ENCODE data around the gene PRR29. TPM values are rescaled to one million over a fixed set of nuclear protein-coding genes. Genes with fewer than 3 reads are reported as not detected.

PRR29 gene
- total and polyA plus RNA-seq, 2 donors (not counting 3 experiments of a cell fraction or from before 2014, with no cell fraction given): 0.39 to 1.2 TPM

DNA sequence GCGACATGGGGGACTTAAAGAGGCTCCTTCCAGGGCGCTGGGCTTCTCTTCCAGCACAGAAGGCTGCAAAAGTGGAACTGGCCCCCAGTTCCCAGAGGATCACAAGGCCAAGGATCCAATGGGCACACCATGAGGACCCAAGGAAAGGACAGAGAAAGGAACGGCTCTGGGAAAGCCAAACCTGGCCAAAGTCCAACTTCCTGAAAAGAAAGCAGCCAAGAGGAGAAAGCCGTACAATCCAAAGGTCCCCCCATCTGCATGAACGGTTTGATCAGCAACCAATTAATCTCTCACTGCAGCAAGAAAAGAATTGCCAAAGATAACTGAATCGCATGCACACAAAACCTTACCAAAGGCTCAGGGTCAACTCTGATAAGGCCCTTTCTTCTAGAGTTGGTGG, 42.1 kb downstream of the PRR29 start:
- Histone ChIP-seq H4K20me1 (replicated peaks; ENCODE audit: control insufficient read depth, extremely low read depth, insufficient read depth, low read length) (no peaks in the 10 kb centered on the region), H3K27ac (ENCODE audit: insufficient read depth, low read depth, low read length) (no peak overlapping the region), H3K4me2 (ENCODE audit: insufficient read depth, low read length) (no peak overlapping the region), H3K36me3 (ENCODE audit: control insufficient read depth in 2 of 2, extremely low read depth in 1 of 2, insufficient read depth in 2 of 2, low read length in 2 of 2) (peaks cover 0 to 19% of the 10 kb centered on the region in 2 experiments), H3K9me3 (replicated peaks; ENCODE audit: control insufficient read depth, insufficient read depth, low read length) (no peaks in the 10 kb centered on the region), H3K4me1 (ENCODE audit: control insufficient read depth, extremely low read depth, insufficient read depth, low read length) (no peaks in the 10 kb centered on the region), H3K79me2 (ENCODE audit: control insufficient read depth, insufficient read depth, low read length) (no peaks in the 10 kb centered on the region), H3K27me3 (ENCODE audit: control insufficient read depth in 2 of 2, insufficient read depth in 2 of 2, low read length in 2 of 2) (no peaks in the 10 kb centered on the region), H2AFZ (ENCODE audit: low read depth, low read length) (no peak overlapping the region), H3K4me3 (replicated peaks in 1 of 3; ENCODE audit: insufficient read depth in 1 of 3, low read depth in 1 of 3, low read length in 3 of 3) (no peak overlapping the region), H3K9me1 (replicated peaks; ENCODE audit: control insufficient read depth, extremely low read depth, insufficient read depth, low read length) (no peaks in the 10 kb centered on the region), H3K9ac (replicated peaks; ENCODE audit: extremely low read depth, insufficient read depth, low read length) (no peak overlapping the region)
- dilution Hi-C loops (cut with MboI; ENCODE audit: extremely low pct_ligation_motif_present, low sequenced_read_pairs) (loop anchor here (25.0 kb wide), 1 partner anchor 97 kb away; the partner anchor contains the start of gene ERN1), intact Hi-C loops (cut with micrococcal nuclease) (no loop called here)
- ChIA-PET POLR2A (no interaction called here), CTCF (interaction anchor here (1.2 to 2.0 kb wide), 2 partner anchors 10 to 15 kb away, joined by 3 to 7 read pairs; no protein-coding TSS in a partner anchor)
- DNase-seq (ENCODE audit: low read depth, low spot score): peak; percentile 25
- BruUV-seq (replicated peaks): no TSS peak
- TF ChIP-seq CTCF (IDR thresholded peaks at IDR 0.05; ENCODE audit: extremely low read depth in 1 of 2, insufficient read depth in 1 of 2, low read depth in 1 of 2, low read length in 2 of 2): no peak
- no peak for TF ChIP-seq POLR2AphosphoS5 (IDR thresholded peaks at IDR 0.05; ENCODE audit: insufficient read depth, low read depth, low read length)
- no peak for TF ChIP-seq FOS (IDR thresholded peaks at IDR 0.05; ENCODE audit: borderline replicate concordance, insufficient read depth, low read length)
- TF ChIP-seq POLR2A (IDR thresholded peaks at IDR 0.05; ENCODE audit: low read depth, low read length): no peak
- no peak for TF ChIP-seq GATA2 (IDR thresholded peaks at IDR 0.05; ENCODE audit: insufficient read depth, insufficient read length, low read depth, low read length)
- no peak for TF ChIP-seq MYC (IDR thresholded peaks at IDR 0.05; ENCODE audit: low read depth, low read length)
- TF ChIP-seq JUN (IDR thresholded peaks at IDR 0.05; ENCODE audit: borderline replicate concordance, insufficient read depth, insufficient read length, low read depth): no peak
- TF ChIP-seq EZH2 (IDR thresholded peaks at IDR 0.05; ENCODE audit: borderline replicate concordance, low read depth, low read length, severe bottlenecking): no peak
- TF ChIP-seq MAX (IDR thresholded peaks at IDR 0.05; ENCODE audit: insufficient read depth, insufficient read length): no peak
- FAIRE-seq: no peak
